Measurements from ENCODE around the gene PDGFB.
"Not testable (repeated sequence)": the region's sequence is repeated elsewhere in the genome, so short reads cannot be mapped to it uniquely, and the experiment has no call there.

Gene PDGFB

GRCh38 chr22:39223091-39223710 lies 21.6 kb downstream of the PDGFB start:
- no peak for DNase-seq

GRCh38 chr22:39221999-39222686 lies 22.6 kb downstream of the PDGFB start:
- no peak for DNase-seq

GRCh38 chr22:39220890-39221850 lies 23.6 kb downstream of the PDGFB start:
- no peak for DNase-seq

GRCh38 chr22:39220450-39220849 lies 24.3 kb downstream of the PDGFB start:
- no peak for DNase-seq

- DNase-seq = no peak
These were observed 25.4 kb downstream of the PDGFB start for GRCh38 chr22:39219071-39220039.

- not testable (repeated sequence) for DNase-seq
These were observed 26.4 kb downstream of the PDGFB start for GRCh38 chr22:39218432-39218831.

- DNase-seq = no peak
These were observed 28.7 kb downstream of the PDGFB start for GRCh38 chr22:39216143-39216490.

GRCh38 chr22:39215426-39216142 lies 29.2 kb downstream of the PDGFB start:
- no peak for DNase-seq

- DNase-seq = no peak
These were observed 29.7 kb downstream of the PDGFB start for GRCh38 chr22:39215070-39215396.

GRCh38 chr22:39214383-39215069 lies 30.3 kb downstream of the PDGFB start:
- DNase-seq = no peak

GRCh38 chr22:39214006-39214382 lies 30.8 kb downstream of the PDGFB start:
- DNase-seq = no peak

GRCh38 chr22:39212721-39213376 lies 31.9 kb downstream of the PDGFB start:
- no peak for DNase-seq

- DNase-seq = no peak
These were observed 35.0 kb downstream of the PDGFB start for GRCh38 chr22:39209756-39210155.

- DNase-seq = no peak
These were observed 36.6 kb downstream of the PDGFB start for GRCh38 chr22:39208013-39208680.

GRCh38 chr22:39207141-39208012 lies 37.4 kb downstream of the PDGFB start:
- no peak for DNase-seq

GRCh38 chr22:39206491-39206890 lies 38.3 kb downstream of the PDGFB start:
- no peak for DNase-seq

GRCh38 chr22:39205344-39206021 lies 39.3 kb downstream of the PDGFB start:
- DNase-seq = no peak

GRCh38 chr22:39204216-39204615 lies 40.6 kb downstream of the PDGFB start:
- DNase-seq = no peak

GRCh38 chr22:39197578-39197977 lies 47.2 kb downstream of the PDGFB start:
- DNase-seq = no peak

Data from NCI-H2171 (cell line).